ENCODE data around the gene TFPT.
A peak's percentile ranks its signal among the peaks of the same experiment; 100 is the strongest.
"Not testable (repeated sequence)": the region's sequence is repeated elsewhere in the genome, so short reads cannot be mapped to it uniquely, and the experiment has no call there.

TFPT gene

GRCh38 chr19:54109651-54110050, 5.8 kb downstream of the TFPT start:
- Histone ChIP-seq H3K36me3 (ENCODE audit: control insufficient read depth, insufficient read depth, low read length) (peaks cover 76% of the 10 kb centered on the region), H3K4me3 (ENCODE audit: extremely low read depth, insufficient read depth, low read length, poor library complexity, severe bottlenecking) (no peak overlapping the region), H3K9me3 (ENCODE audit: control insufficient read depth, low read length) (no peaks in the 10 kb centered on the region), H3K4me1 (ENCODE audit: control insufficient read depth, insufficient read depth, low read length, poor library complexity, severe bottlenecking) (peaks cover 6% of the 10 kb centered on the region), H3K27ac (ENCODE audit: low read depth, low read length, severe bottlenecking) (no peak overlapping the region)
- WGBS, 2 experiments (ENCODE audit: insufficient coverage in 2 of 2), result 83 to 91% methylated on average over 2 to 3 of the region's 6 CpGs

- no peak overlapping the region for H3K4me3 ChIP-seq (ENCODE audit: extremely low read depth, insufficient read depth, low read length, poor library complexity, severe bottlenecking)
- H3K27ac ChIP-seq (ENCODE audit: low read depth, low read length, severe bottlenecking), result no peak overlapping the region
- WGBS, 2 experiments (ENCODE audit: insufficient coverage in 2 of 2), result 89 to 90% methylated on average over 4 to 5 of the region's 7 CpGs
- H3K9me3 ChIP-seq (ENCODE audit: control insufficient read depth, low read length), result no peaks in the 10 kb centered on the region
- H3K4me1 ChIP-seq (ENCODE audit: control insufficient read depth, insufficient read depth, low read length, poor library complexity, severe bottlenecking), result no peaks in the 10 kb centered on the region
- peaks cover 71% of the 10 kb centered on the region for H3K36me3 ChIP-seq (ENCODE audit: control insufficient read depth, insufficient read depth, low read length)
Measured at GRCh38 chr19:54108496-54108895, 7.0 kb downstream of the TFPT start.

DNA sequence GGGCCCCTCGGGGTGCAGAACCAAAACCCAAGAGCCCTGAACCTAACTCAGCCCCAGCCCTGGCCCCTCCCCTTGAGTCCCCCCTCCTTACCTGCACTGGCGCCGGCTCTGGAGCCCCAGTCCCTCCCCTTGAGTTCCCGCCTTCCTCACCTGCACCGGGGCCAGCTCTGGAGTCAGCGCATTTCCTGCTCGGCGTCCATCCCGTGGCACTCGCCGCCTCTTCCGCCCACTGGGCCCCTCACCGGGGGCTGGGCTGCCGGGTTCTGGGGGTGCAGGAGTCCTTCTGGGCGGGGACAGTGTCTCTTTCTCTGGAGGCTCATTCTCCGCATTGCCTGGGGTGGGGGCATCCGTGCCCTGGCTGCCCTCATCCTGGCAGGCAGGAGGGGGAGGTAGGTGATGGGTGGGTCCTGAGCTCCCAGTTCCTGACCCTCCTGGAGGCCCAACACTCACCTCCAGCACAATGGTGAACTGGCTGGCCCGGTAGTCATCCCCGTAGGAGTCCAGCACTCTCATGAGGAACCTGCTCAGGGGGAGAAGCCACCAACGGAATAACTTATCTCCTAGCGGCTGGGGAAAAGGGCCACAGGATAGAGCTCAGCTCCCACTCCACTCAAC, 7.5 kb downstream of the TFPT start:
- H3K27ac ChIP-seq (ENCODE audit: low read depth, low read length, severe bottlenecking), result no peak overlapping the region
- WGBS, 2 experiments (ENCODE audit: insufficient coverage in 2 of 2), result 94% methylated on average over 16 to 19 of the region's 21 CpGs
- H3K4me3 ChIP-seq (ENCODE audit: extremely low read depth, insufficient read depth, low read length, poor library complexity, severe bottlenecking), result no peak overlapping the region
- H3K9me3 ChIP-seq (ENCODE audit: control insufficient read depth, low read length), result no peaks in the 10 kb centered on the region
- no peaks in the 10 kb centered on the region for H3K4me1 ChIP-seq (ENCODE audit: control insufficient read depth, insufficient read depth, low read length, poor library complexity, severe bottlenecking)
- peaks cover 65% of the 10 kb centered on the region for H3K36me3 ChIP-seq (ENCODE audit: control insufficient read depth, insufficient read depth, low read length)

DNA sequence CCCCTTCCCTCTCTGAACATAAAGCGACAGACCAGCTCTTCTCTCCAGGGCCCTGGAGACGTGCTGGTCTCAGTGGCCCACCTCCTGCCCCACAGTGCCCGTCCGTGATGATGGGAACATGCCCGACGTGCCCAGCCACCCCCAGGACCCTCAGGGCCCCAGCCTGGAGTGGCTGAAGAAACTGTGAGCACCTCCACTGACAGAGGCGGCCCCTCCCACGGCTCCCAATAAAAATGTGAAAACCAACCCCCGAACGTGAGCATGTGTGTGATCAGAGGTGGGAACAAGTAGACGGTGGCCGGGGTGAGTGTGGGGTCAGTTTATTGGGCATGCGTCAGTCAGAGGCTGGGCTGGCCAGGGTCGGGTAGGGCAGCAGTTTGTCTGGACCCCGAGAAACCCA, 8.7 kb downstream of the TFPT start:
- Histone ChIP-seq H3K36me3 (ENCODE audit: control insufficient read depth, insufficient read depth, low read length) (peaks cover 57% of the 10 kb centered on the region), H3K9me3 (ENCODE audit: control insufficient read depth, low read length) (no peaks in the 10 kb centered on the region)
- WGBS, 2 experiments (ENCODE audit: insufficient coverage in 2 of 2), result 93 to 94% methylated on average over 8 to 15 of the region's 15 CpGs

GRCh38 chr19:54105796-54106195, 9.7 kb downstream of the TFPT start:
- Histone ChIP-seq H3K4me1 (ENCODE audit: control insufficient read depth, insufficient read depth, low read length, poor library complexity, severe bottlenecking) (no peaks in the 10 kb centered on the region), H3K9me3 (ENCODE audit: control insufficient read depth, low read length) (no peaks in the 10 kb centered on the region), H3K36me3 (ENCODE audit: control insufficient read depth, insufficient read depth, low read length) (peaks cover 50% of the 10 kb centered on the region), H3K4me3 (ENCODE audit: extremely low read depth, insufficient read depth, low read length, poor library complexity, severe bottlenecking) (no peak overlapping the region), H3K27ac (ENCODE audit: low read depth, low read length, severe bottlenecking) (no peak overlapping the region)
- WGBS, 2 experiments (ENCODE audit: insufficient coverage in 2 of 2), result 91 to 92% methylated on average over 8 to 10 of the region's 10 CpGs

More for the DNA sequence above, 8.7 kb downstream of the TFPT start:
- H3K27ac ChIP-seq (ENCODE audit: low read depth, low read length, severe bottlenecking), result no peak overlapping the region
- H3K4me3 ChIP-seq (ENCODE audit: extremely low read depth, insufficient read depth, low read length, poor library complexity, severe bottlenecking), result no peak overlapping the region
- H3K4me1 ChIP-seq (ENCODE audit: control insufficient read depth, insufficient read depth, low read length, poor library complexity, severe bottlenecking), result no peaks in the 10 kb centered on the region

DNA sequence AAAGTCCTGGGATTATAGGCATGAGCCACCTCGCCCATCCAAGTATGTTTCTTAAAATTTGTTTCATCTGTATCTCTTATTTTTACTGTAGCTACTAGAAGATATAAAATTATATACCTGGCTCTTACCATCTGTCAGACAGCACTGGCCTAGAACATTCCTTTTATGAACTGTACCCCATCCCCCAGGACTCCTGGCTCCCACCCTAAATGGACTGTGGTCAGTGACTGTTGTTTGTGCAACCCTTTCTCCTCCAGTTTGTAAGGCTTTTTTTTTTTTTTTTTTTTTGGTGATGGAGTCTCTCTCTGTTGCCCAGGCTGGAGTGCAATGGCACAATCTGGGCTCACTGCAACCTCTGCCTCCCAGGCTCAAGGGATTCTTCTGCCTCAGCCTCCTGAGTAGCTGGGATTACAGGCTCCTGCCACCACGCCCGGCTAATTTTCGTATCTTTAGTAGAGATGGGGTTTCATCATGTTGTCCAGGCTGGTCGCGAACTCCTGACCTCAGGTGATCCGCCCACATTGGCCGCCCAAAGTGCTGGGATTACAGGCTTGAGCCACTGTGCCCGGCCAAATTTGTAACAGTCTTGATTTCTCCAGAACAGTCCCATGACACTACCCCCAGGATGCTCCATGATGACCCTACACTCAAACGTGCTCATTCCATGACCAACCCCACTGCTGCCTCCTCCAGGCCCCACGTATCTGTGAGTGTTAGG, 10.3 kb downstream of the TFPT start:
- whole genome bisulfite sequencing, 2 experiments (ENCODE audit: insufficient coverage in 2 of 2), result 93 to 95% methylated on average over 7 of the region's 11 CpGs

DNA sequence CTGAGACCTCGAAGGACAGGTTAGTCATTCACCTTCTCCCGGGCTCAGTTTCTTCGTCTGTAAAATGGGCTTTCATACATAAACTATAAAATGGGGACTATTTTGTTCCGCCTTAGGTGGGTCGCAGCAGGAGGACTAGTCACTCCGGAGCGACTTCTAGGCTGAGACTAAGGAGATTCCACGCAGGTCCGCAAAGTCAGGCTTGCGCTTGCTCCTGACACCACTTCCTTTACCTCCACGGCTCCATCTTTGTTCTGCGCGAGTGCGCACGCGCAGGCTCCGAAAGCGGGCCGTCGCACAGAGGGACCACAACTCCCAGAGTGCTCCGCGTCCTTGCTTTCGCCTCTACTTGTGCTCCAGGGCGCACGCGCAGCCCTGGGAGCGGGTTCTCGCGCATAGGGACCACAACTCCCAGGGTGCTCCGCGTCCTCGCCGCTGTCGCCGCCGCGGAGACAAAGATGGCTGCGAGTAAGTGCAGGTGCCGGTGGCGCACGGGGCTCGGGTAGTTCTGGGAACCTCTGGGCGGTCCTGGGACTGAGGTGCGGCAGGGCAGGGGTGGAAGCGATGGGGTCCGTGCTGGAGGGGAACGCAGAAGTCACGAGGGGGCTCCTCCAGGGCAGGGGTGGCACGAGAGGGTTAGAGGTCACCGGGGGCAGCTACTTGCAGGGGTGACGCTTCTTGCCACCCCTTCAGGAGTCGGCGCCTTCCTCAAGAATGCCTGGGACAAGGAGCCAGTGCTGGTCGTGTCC, 12.9 kb downstream of the TFPT start, which contains the start of gene NDUFA3:
Gene NDUFA3 (plus strand): TSS at position 435 of the 749 bp plus-strand sequence. CDS start 24 bp downstream, at position 459.
- Histone ChIP-seq H3K36me3 (ENCODE audit: control insufficient read depth, insufficient read depth, low read length) (peaks cover 21% of the 10 kb centered on the region), H3K4me1 (ENCODE audit: control insufficient read depth, insufficient read depth, low read length, poor library complexity, severe bottlenecking) (no peaks in the 10 kb centered on the region), H3K9me3 (ENCODE audit: control insufficient read depth, low read length) (no peaks in the 10 kb centered on the region), H3K27ac (ENCODE audit: low read depth, low read length, severe bottlenecking) (no peak within 1 kb of the TSS), H3K4me3 (ENCODE audit: extremely low read depth, insufficient read depth, low read length, poor library complexity, severe bottlenecking) (peak within 1 kb of the TSS; percentile 93)
- 4 to 6% methylated on average over 36 to 52 of the region's 54 CpGs for WGBS, 2 experiments (ENCODE audit: insufficient coverage in 2 of 2)

More for the DNA sequence above, 10.3 kb downstream of the TFPT start:
- Histone ChIP-seq H3K36me3 (ENCODE audit: control insufficient read depth, insufficient read depth, low read length) (peaks cover 43% of the 10 kb centered on the region), H3K9me3 (ENCODE audit: control insufficient read depth, low read length) (no peaks in the 10 kb centered on the region), H3K4me1 (ENCODE audit: control insufficient read depth, insufficient read depth, low read length, poor library complexity, severe bottlenecking) (no peaks in the 10 kb centered on the region), H3K4me3 (ENCODE audit: extremely low read depth, insufficient read depth, low read length, poor library complexity, severe bottlenecking) (no peak overlapping the region), H3K27ac (ENCODE audit: low read depth, low read length, severe bottlenecking) (no peak overlapping the region)

- H3K4me1 ChIP-seq (ENCODE audit: control insufficient read depth, insufficient read depth, low read length, poor library complexity, severe bottlenecking), result peaks cover 4% of the 10 kb centered on the region
- H3K9me3 ChIP-seq (ENCODE audit: control insufficient read depth, low read length), result no peaks in the 10 kb centered on the region
- H3K36me3 ChIP-seq (ENCODE audit: control insufficient read depth, insufficient read depth, low read length), result peaks cover 2% of the 10 kb centered on the region
- H3K27ac ChIP-seq (ENCODE audit: low read depth, low read length, severe bottlenecking), result no peak within 1 kb of the TSS
- H3K4me3 ChIP-seq (ENCODE audit: extremely low read depth, insufficient read depth, low read length, poor library complexity, severe bottlenecking), result no peak within 1 kb of the TSS
- WGBS, 2 experiments (ENCODE audit: insufficient coverage in 2 of 2), result 81 to 92% methylated on average over 5 of the region's 5 CpGs
Measured at GRCh38 chr19:54100561-54100960, 14.9 kb downstream of the TFPT start, which contains the start of gene OSCAR. Gene OSCAR, minus strand, starts transcription at chr19:54100803. Its CDS starts 11 bp downstream, at chr19:54100792.

- H3K36me3 ChIP-seq (ENCODE audit: control insufficient read depth, insufficient read depth, low read length); H3K9me3 ChIP-seq (ENCODE audit: control insufficient read depth, low read length); H3K27ac ChIP-seq (ENCODE audit: low read depth, low read length, severe bottlenecking); H3K4me1 ChIP-seq (ENCODE audit: control insufficient read depth, insufficient read depth, low read length, poor library complexity, severe bottlenecking); H3K4me3 ChIP-seq (ENCODE audit: extremely low read depth, insufficient read depth, low read length, poor library complexity, severe bottlenecking): not testable (repeated sequence)
- WGBS, 2 experiments (ENCODE audit: insufficient coverage in 2 of 2), result 82% methylated on average over 7 to 9 of the region's 9 CpGs
Measured at GRCh38 chr19:54099903-54100255, 15.6 kb downstream of the TFPT start.

- WGBS, 2 experiments (ENCODE audit: insufficient coverage in 2 of 2), result 87 to 91% methylated on average over 7 to 8 of the region's 12 CpGs
- Histone ChIP-seq H3K4me3 (ENCODE audit: extremely low read depth, insufficient read depth, low read length, poor library complexity, severe bottlenecking) (no peak overlapping the region), H3K36me3 (ENCODE audit: control insufficient read depth, insufficient read depth, low read length) (no peaks in the 10 kb centered on the region), H3K27ac (ENCODE audit: low read depth, low read length, severe bottlenecking) (no peak overlapping the region), H3K9me3 (ENCODE audit: control insufficient read depth, low read length) (no peaks in the 10 kb centered on the region), H3K4me1 (ENCODE audit: control insufficient read depth, insufficient read depth, low read length, poor library complexity, severe bottlenecking) (peaks cover 4% of the 10 kb centered on the region)
Measured at GRCh38 chr19:54099190-54099902, 16.1 kb downstream of the TFPT start.
